Measurements from ENCODE around the gene MYB.
A peak's percentile ranks its signal among the peaks of the same experiment; 100 is the strongest.

MYB gene

GRCh38 chr6:135176058-135176457 lies 5.0 kb upstream of the MYB start:
- TF ChIP-seq CTCF (IDR thresholded peaks at IDR 0.05; ENCODE audit: low read length, missing control alignments) = no peak
- DNase-seq (ENCODE audit: low read depth) = no peak
- H3K4me3 ChIP-seq (replicated peaks; ENCODE audit: low read depth, low read length) = no peak overlapping the region

- H3K4me3 ChIP-seq (replicated peaks; ENCODE audit: low read depth, low read length) = no peak overlapping the region
- TF ChIP-seq CTCF (IDR thresholded peaks at IDR 0.05; ENCODE audit: low read length, missing control alignments) = no peak
- DNase-seq (ENCODE audit: low read depth) = no peak
Measured at GRCh38 chr6:135176464-135176863, 4.6 kb upstream of the MYB start.

GRCh38 chr6:135179372-135179771 lies 1.7 kb upstream of the MYB start:
- H3K4me3 ChIP-seq (replicated peaks; ENCODE audit: low read depth, low read length) = no peak overlapping the region
- no peak for DNase-seq (ENCODE audit: low read depth)
- no peak for TF ChIP-seq CTCF (IDR thresholded peaks at IDR 0.05; ENCODE audit: low read length, missing control alignments)

GRCh38 chr6:135179920-135180541 lies 1.1 kb upstream of the MYB start:
- H3K4me3 ChIP-seq (replicated peaks; ENCODE audit: low read depth, low read length) = peak overlapping the region; percentile 63
- TF ChIP-seq CTCF (IDR thresholded peaks at IDR 0.05; ENCODE audit: low read length, missing control alignments) = no peak
- no peak for DNase-seq (ENCODE audit: low read depth)

GRCh38 chr6:135181333-135182070 lies 394 bp downstream of the MYB start:
- peak overlapping the region; percentile 63 for H3K4me3 ChIP-seq (replicated peaks; ENCODE audit: low read depth, low read length)
- DNase-seq (ENCODE audit: low read depth) = no peak
- TF ChIP-seq CTCF (IDR thresholded peaks at IDR 0.05; ENCODE audit: low read length, missing control alignments) = no peak

- no peak for TF ChIP-seq CTCF (IDR thresholded peaks at IDR 0.05; ENCODE audit: low read length, missing control alignments)
- peak overlapping the region; percentile 63 for H3K4me3 ChIP-seq (replicated peaks; ENCODE audit: low read depth, low read length)
- DNase-seq (ENCODE audit: low read depth) = no peak
Measured at GRCh38 chr6:135182071-135183001, 1.2 kb downstream of the MYB start.

Measured in fibroblast of pulmonary artery (primary cell).